Activated CD8-positive, alpha-beta T cell treated with anti-CD3 and anti-CD28 coated beads, Interleukin-2, amount 10 ng/mL, durations not matched to agents 7 days and 5 days (primary cell): ENCODE data around the gene MKNK2. TPM values are rescaled to one million over a fixed set of nuclear protein-coding genes. Genes with fewer than 3 reads are reported as not detected.
A peak's percentile ranks its signal among the peaks of the same experiment; 100 is the strongest.
"Not testable (repeated sequence)": the region's sequence is repeated elsewhere in the genome, so short reads cannot be mapped to it uniquely, and the experiment has no call there.

ENCODE experiments used
- ATAC-seq: fragments of 150-1000 bp; cut with Tn5 transposase; one replicate; pipeline ENCODE4 v1.10.0; 2021; ENCODE audit warnings: moderate library complexity
- CTCF ChIA-PET: fragments of 350-600 bp; sonication (Branson Sonifier 250); formaldehyde crosslinking; loops from one replicate; lab custom pipeline; 2021; ENCODE audit warnings: antibody characterized with exemption; lab: Charles Lee
- POLR2A ChIA-PET: fragments of 350-600 bp; sonication (Branson Sonifier 250); formaldehyde crosslinking; loops from one replicate; lab custom pipeline; 2021; ENCODE audit warnings: antibody characterized with exemption; lab: Charles Lee
- DNase-seq: peaks from one replicate; pipeline ENCODE4 v3.0.0-alpha.2; 2020
- H3K27ac Mint-ChIP-seq: one replicate; pipeline ENCODE4 v1.8.0; 2021; ENCODE audit warnings: mild to moderate bottlenecking, mixed read lengths
- H3K27me3 Mint-ChIP-seq: one replicate; pipeline ENCODE4 v1.8.0; 2021; ENCODE audit warnings: low read depth, mixed read lengths
- H3K36me3 Mint-ChIP-seq: one replicate; pipeline ENCODE4 v1.8.0; 2021; ENCODE audit warnings: low read depth, mixed read lengths
- H3K4me1 Mint-ChIP-seq: one replicate; pipeline ENCODE4 v1.8.0; 2021; ENCODE audit warnings: low read depth, mixed read lengths
- H3K4me3 Mint-ChIP-seq: one replicate; pipeline ENCODE4 v1.8.0; 2021; ENCODE audit warnings: mild to moderate bottlenecking, mixed read lengths
- H3K9me3 Mint-ChIP-seq: one replicate; pipeline ENCODE4 v1.8.0; 2022; ENCODE audit warnings: mixed read lengths; ENCODE audit not compliant: insufficient read depth
- total RNA-seq, 2 experiments: library from RNA; stranded (reverse); gene quantifications; one replicate each; pipeline ENCODE4 v1.2.3, GENCODE V29; 2021

Gene MKNK2
- total RNA-seq, 2 experiments from 2014 or later = 332 to 348 TPM

DNA sequence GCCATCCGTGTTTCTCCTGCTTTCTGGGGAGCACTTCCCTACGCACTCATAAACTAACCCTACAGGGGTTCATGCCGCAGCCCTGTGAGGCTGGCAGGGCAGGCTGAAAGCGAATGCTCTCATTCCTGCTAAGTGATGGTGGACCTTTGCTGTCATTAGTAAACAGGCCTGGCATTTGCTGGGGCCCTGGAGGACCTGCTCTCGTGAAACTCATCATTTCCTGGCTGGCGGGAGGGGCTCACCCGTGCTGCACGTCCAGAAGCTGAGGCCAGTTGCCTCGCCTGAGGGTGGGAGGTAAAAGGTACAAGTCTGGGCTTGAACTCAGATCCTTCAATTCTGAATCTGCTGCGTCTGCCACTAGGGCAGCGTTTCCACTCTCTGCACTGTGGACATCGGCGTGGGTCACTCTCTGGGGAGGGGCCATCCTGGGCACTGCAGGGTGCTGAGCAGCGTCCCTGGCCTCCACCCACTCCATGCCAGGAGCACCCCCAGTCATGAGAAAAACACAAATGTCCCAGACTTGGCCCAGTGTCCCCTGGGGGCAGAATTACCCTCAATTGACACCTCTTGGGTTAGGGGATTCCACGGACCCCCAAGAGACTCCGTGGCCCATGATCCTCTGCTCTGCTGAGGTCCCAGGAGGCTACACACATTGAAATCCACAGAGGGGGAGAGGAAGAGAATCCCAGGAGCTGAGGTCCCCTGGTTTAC lies 38.1 kb upstream of the MKNK2 start:
- CTCF ChIA-PET = interaction anchor here (0.9 to 2.7 kb wide), 3 partner anchors 19 to 59 kb away, joined by 3 to 16 read pairs (median 3); no protein-coding TSS in a partner anchor
- H3K36me3 Mint-ChIP-seq = peaks cover 65% of the 10 kb centered on the region
- POLR2A ChIA-PET = interaction anchor here (1.1 to 1.5 kb wide), 2 partner anchors 37 to 192 kb away, joined by 4 to 5 read pairs; no protein-coding TSS in a partner anchor

DNA sequence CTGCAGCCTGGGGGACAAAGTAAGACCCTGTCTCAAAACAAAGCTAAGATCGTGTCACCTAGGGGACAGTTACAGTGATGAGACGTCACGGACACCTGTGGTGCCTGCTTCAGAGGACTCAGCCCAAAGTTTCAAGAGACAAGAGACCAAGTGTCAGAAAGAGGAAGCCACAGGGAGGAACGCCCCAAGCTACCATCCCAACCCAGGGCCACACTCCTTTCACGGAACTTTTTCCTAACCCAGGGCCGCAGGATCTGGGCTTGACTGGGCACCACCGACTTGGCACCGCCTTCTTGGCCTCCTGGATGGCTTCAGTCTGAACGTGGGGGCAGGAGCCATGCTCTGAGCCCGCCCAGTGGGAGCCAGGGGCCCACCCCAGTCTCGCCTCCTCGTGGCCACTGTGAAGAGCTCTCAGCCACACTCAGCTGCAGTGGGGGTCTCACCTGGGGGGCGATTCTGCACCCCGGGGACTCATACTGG lies 36.6 kb upstream of the MKNK2 start:
- POLR2A ChIA-PET = interaction anchor here (0.6 to 6.2 kb wide), 6 partner anchors 7 to 190 kb away, joined by 3 to 93 read pairs (median 4); partner anchors contain the start of genes IZUMO4 and MOB3A
- peak; percentile 18 for ATAC-seq
- Mint-ChIP-seq H3K4me3 (peak overlapping the region; percentile 67), H3K36me3 (peaks cover 69% of the 10 kb centered on the region), H3K27ac (peak overlapping the region; percentile 94), H3K27me3 (no peaks in the 10 kb centered on the region), H3K4me1 (peaks cover 59% of the 10 kb centered on the region), H3K9me3 (no peaks in the 10 kb centered on the region)
- DNase-seq = peak; percentile 57
- CTCF ChIA-PET = interaction anchor here (1.2 to 2.7 kb wide), 8 partner anchors 8 to 190 kb away, joined by 4 to 16 read pairs (median 6); partner anchors contain the start of gene MOB3A

More for the DNA sequence above, 38.1 kb upstream of the MKNK2 start:
- peak overlapping the region; percentile 92 for H3K27ac Mint-ChIP-seq
- peaks cover 69% of the 10 kb centered on the region for H3K4me1 Mint-ChIP-seq
- no peaks in the 10 kb centered on the region for H3K27me3 Mint-ChIP-seq
- no peaks in the 10 kb centered on the region for H3K9me3 Mint-ChIP-seq
- H3K4me3 Mint-ChIP-seq = peak overlapping the region; percentile 67
- no peak for ATAC-seq
- DNase-seq = peak; percentile 52

- DNase-seq (peak; percentile 59), ATAC-seq (peak; percentile 1)
- not testable (repeated sequence) for H3K27me3 Mint-ChIP-seq, H3K9me3 Mint-ChIP-seq
- Mint-ChIP-seq H3K27ac (peak overlapping the region; percentile 94), H3K36me3 (peaks cover 72% of the 10 kb centered on the region), H3K4me3 (peak overlapping the region; percentile 67), H3K4me1 (peaks cover 59% of the 10 kb centered on the region)
- ChIA-PET CTCF (interaction anchor here (1.2 to 2.7 kb wide), 8 partner anchors 9 to 189 kb away, joined by 4 to 16 read pairs (median 6); partner anchors contain the start of gene MOB3A), POLR2A (interaction anchor here (0.6 to 6.2 kb wide), 6 partner anchors 7 to 190 kb away, joined by 3 to 93 read pairs (median 4); partner anchors contain the start of genes IZUMO4 and MOB3A)
Observed at GRCh38 chr19:2086695-2087620, 35.9 kb upstream of the MKNK2 start.

- DNase-seq (peak; percentile 98), ATAC-seq (peak; percentile 63)
- H3K36me3 Mint-ChIP-seq = peaks cover 77% of the 10 kb centered on the region
- H3K4me1 Mint-ChIP-seq = peaks cover 62% of the 10 kb centered on the region
- no peaks in the 10 kb centered on the region for H3K27me3 Mint-ChIP-seq
- peak overlapping the region; percentile 99 for H3K4me3 Mint-ChIP-seq
- POLR2A ChIA-PET = interaction anchor here (0.8 to 6.2 kb wide), 9 partner anchors 9 to 62 kb away, joined by 3 to 93 read pairs (median 4); partner anchors contain the start of genes IZUMO4, MKNK2 and MOB3A
- peak overlapping the region; percentile 98 for H3K27ac Mint-ChIP-seq
- H3K9me3 Mint-ChIP-seq = no peaks in the 10 kb centered on the region
- CTCF ChIA-PET = interaction anchor here (1.6 to 2.3 kb wide), 2 partner anchors 9 to 33 kb away, joined by 5 to 22 read pairs; partner anchors contain the start of gene MOB3A
Observed at GRCh38 chr19:2084993-2085720, 34.1 kb upstream of the MKNK2 start.

DNA sequence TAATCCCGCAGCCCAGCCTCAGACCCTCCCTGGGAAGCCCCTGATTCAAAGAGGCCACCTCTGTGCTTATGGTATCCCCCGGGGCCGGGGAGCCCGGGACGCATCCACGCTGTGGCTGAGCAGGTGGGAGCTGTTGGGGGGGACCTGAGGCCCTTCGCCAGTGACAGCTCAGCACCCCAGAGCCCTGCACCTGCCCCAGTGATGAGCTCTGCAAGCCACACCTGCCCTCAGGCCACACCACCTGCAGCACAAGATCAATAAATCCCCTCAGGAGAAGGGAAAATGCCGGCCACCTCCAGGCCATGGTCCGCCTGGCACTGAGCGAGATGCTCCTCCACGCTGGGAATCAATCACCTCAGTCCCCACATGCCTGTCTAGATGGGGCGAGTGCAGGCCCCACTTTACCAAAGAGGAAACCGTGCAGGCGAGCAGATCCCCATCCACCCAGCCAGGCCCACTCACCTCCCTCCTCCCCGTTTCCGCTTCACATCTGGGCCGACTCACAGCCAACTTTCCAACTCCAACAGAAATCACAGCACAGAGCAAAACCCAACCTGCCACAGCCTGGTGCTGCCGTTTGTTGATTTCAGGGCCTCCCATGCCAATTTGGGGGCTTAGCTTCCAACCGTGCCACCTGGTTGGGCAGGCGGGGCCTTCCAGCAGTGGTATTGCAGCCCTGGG lies 32.3 kb upstream of the MKNK2 start:
- ChIA-PET POLR2A (interaction anchor here (0.7 to 6.2 kb wide), 12 partner anchors 9 to 208 kb away, joined by 3 to 93 read pairs (median 4); partner anchors contain the start of genes IZUMO4, MKNK2 and MOB3A), CTCF (interaction anchor here (1.0 to 2.3 kb wide), 8 partner anchors 11 to 68 kb away, joined by 3 to 22 read pairs (median 4); partner anchors contain the start of genes AP3D1 and MOB3A)
- peaks cover 81% of the 10 kb centered on the region for H3K36me3 Mint-ChIP-seq
- H3K27ac Mint-ChIP-seq = peak overlapping the region; percentile 98
- ATAC-seq (peak; percentile 35), DNase-seq (peak; percentile 87)
- H3K27me3 Mint-ChIP-seq = no peaks in the 10 kb centered on the region
- H3K4me1 Mint-ChIP-seq = peaks cover 64% of the 10 kb centered on the region
- no peaks in the 10 kb centered on the region for H3K9me3 Mint-ChIP-seq
- peak overlapping the region; percentile 99 for H3K4me3 Mint-ChIP-seq

DNA sequence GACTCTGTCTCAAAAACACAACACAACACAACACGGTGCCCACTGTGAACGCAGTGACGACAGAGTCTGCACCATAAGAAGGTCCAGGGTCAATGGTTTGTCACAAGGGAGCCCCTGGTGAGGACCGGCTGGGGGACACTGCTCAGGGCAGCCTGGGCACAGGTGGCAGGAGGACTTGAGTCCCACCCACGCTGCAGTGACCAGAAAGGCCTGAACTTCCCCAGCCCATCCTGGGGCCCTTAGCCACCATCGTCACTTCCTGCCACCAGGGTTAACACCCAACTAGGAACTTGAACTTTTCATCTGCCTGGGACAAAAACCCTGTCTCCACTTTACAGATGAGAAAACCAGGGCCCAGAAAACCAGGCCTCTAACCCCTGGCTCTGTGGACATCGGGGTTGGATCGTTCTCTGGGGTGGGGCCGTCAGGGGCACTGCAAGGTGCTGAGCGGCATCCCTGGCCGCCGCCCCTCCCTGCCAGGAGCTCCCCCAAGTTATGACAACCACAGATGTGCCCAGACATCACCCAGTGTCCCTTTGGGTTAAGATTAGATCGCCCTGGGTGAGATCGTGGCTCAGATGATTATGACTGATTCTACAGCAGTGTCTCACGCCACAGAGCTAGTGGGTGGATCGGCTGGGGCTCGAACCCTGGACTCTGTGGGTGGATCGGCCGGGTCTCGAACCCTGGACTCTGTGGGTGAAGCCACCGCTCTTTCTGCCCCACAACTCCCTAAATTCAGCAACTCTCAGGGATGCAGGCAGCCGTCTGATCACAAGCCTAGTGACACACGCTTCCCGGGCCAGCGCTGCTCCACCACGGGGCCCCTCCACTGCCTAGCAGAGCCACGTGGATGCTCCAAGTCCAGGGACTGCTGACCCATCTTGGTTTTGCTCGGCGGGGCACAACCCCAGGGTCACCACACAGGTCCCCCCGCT lies 31.1 kb upstream of the MKNK2 start:
- peak; percentile 80 for DNase-seq
- CTCF ChIA-PET = interaction anchor here (1.3 to 1.7 kb wide), 3 partner anchors 13 to 63 kb away, joined by 3 to 14 read pairs (median 6); partner anchors contain the start of gene MOB3A
- Mint-ChIP-seq H3K27ac (peak overlapping the region; percentile 98), H3K36me3 (peaks cover 88% of the 10 kb centered on the region), H3K4me1 (peaks cover 54% of the 10 kb centered on the region), H3K27me3 (no peaks in the 10 kb centered on the region), H3K9me3 (no peaks in the 10 kb centered on the region), H3K4me3 (peak overlapping the region; percentile 99)
- ATAC-seq = peak; percentile 35
- POLR2A ChIA-PET = interaction anchor here (1.2 to 6.2 kb wide), 4 partner anchors 12 to 33 kb away, joined by 5 to 93 read pairs (median 9); partner anchors contain the start of genes IZUMO4, MKNK2 and MOB3A

DNA sequence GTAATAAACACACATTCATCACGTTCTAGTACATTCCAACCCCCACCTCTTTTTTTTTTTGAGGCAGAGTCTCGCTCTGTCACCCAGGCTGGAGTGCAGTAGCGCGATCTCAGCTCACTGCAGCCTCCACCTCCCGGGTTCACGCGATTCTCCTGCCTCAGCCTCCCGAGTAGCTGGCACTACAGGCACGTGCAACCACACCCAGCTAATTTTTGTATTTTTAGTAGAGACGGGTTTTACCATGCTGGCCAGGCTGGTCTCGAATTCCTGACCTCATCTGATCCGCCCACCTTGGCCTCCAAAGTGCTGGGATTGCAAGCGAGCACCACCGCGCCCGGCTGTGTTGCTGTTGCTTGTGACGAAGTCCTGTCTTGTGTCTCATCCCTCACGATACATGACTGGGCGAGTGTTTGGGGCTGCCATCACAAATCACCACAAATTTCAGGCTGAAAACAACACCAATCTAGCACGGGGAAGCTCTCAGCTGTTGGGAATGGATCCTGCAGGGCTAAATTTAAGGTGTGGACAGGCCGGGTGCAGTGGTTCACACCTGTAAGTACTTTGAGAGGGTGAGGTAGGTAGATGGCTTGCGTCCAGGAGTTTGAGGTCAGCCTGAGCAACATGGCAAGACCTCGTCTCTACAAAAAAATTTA lies 29.4 kb upstream of the MKNK2 start:
- ChIA-PET POLR2A (interaction anchor here (1.0 to 1.7 kb wide), 3 partner anchors 12 to 29 kb away, joined by 3 to 9 read pairs (median 4); no protein-coding TSS in a partner anchor), CTCF (interaction anchor here (1.1 to 1.4 kb wide), 2 partner anchors 10 to 13 kb away, joined by 3 to 4 read pairs; no protein-coding TSS in a partner anchor)
- Mint-ChIP-seq H3K27ac (peak overlapping the region; percentile 86), H3K4me1 (peaks cover 43% of the 10 kb centered on the region), H3K36me3 (peaks cover 92% of the 10 kb centered on the region), H3K27me3 (no peaks in the 10 kb centered on the region), H3K9me3 (no peaks in the 10 kb centered on the region), H3K4me3 (peak overlapping the region; percentile 99)
- DNase-seq (no peak), ATAC-seq (no peak)

DNA sequence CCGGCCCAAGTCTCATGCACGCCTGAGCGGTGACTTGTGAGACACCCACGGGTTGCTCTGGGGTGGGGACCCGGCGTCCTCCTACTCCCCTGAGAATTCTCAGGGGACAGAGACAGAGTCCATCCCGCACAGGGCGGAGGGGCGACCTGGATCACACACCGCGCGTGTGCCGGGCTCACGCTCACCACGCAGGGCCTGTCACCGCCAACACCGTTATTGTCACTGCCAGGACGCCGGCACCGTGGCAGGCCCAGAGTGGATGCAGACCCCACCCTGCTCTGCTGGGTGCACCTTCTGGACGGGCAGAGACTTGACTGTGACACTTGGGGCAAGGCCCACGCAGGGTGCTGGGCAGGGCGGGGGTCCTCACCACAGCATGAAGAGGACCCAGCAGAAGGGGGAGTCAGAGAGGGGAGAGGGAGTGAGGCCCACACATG lies 28.8 kb upstream of the MKNK2 start:
- POLR2A ChIA-PET = interaction anchor here (1.6 to 1.7 kb wide), 2 partner anchors 15 to 28 kb away, joined by 4 to 9 read pairs; no protein-coding TSS in a partner anchor
- CTCF ChIA-PET = interaction anchor here (1.1 to 1.4 kb wide), 2 partner anchors 10 to 14 kb away, joined by 3 to 4 read pairs; no protein-coding TSS in a partner anchor
- no peak for DNase-seq
- Mint-ChIP-seq H3K9me3 (no peaks in the 10 kb centered on the region), H3K27me3 (no peaks in the 10 kb centered on the region), H3K4me1 (peaks cover 41% of the 10 kb centered on the region), H3K27ac (peak overlapping the region; percentile 86), H3K36me3 (peaks cover 92% of the 10 kb centered on the region), H3K4me3 (peak overlapping the region; percentile 99)
- no peak for ATAC-seq
